ENCODE data around the gene CFDP1. TPM values are rescaled to one million over a fixed set of nuclear protein-coding genes. Genes with fewer than 3 reads are reported as not detected.

The CFDP1 gene
- total RNA-seq, 4 donors from 2014 or later = 51.2 to 318 (median 145) TPM

- TF ChIP-seq POLR2AphosphoS5 (IDR thresholded peaks at IDR 0.05) = no peak
- no peak for TF ChIP-seq EP300 (IDR thresholded peaks at IDR 0.05; ENCODE audit: low read depth)
- no peak for TF ChIP-seq CTCF (IDR thresholded peaks at IDR 0.05)
- TF ChIP-seq POLR2A (IDR thresholded peaks at IDR 0.05) = no peak
- Histone ChIP-seq H3K4me3 (no peak overlapping the region), H3K9me3 (no peaks in the 10 kb centered on the region), H3K27me3 (no peaks in the 10 kb centered on the region), H3K27ac (no peak overlapping the region), H3K36me3 (no peaks in the 10 kb centered on the region), H3K4me1 (peaks cover 0 to 30% (median 5%) of the 10 kb centered on the region in 4 donors)
- in situ Hi-C loops (cut with MboI; ENCODE audit: low pct_ligation_motif_present in 1 of 4, low pct_unique_long_range_greater_than_20kb in 1 of 4, low sequenced_read_pairs in 3 of 4) (loop anchor here in 1 of 4 donors (25.0 kb wide), 2 partner anchors 164 to 389 kb away; partner anchors contain the start of genes CTRB1, CTRB2, WDR59 and ZNRF1), intact Hi-C loops (cut with DNase I; ENCODE audit: low total_unique reads) (no loop called here)
- DNase-seq = no peak
- WGBS, 2 donors (ENCODE audit: low coverage in 1 of 2) = 93 to 98% methylated on average over 6 to 7 of the region's 7 CpGs
Measured at GRCh38 chr16:75376475-75377161, 56.7 kb downstream of the CFDP1 start.

GRCh38 chr16:75374388-75374787, 58.9 kb downstream of the CFDP1 start:
- intact Hi-C loops (cut with DNase I; ENCODE audit: low total_unique reads) (no loop called here), in situ Hi-C loops (cut with MboI; ENCODE audit: low pct_ligation_motif_present in 1 of 4, low pct_unique_long_range_greater_than_20kb in 1 of 4, low sequenced_read_pairs in 3 of 4) (no loop called here)
- Histone ChIP-seq H3K4me3 (no peak overlapping the region), H3K4me1 (peaks cover 0 to 10% (median 0%) of the 10 kb centered on the region in 4 donors), H3K36me3 (no peaks in the 10 kb centered on the region), H3K9me3 (no peaks in the 10 kb centered on the region), H3K27me3 (no peaks in the 10 kb centered on the region), H3K27ac (no peak overlapping the region)
- TF ChIP-seq POLR2A (IDR thresholded peaks at IDR 0.05) (no peak), EP300 (IDR thresholded peaks at IDR 0.05; ENCODE audit: low read depth) (no peak), POLR2AphosphoS5 (IDR thresholded peaks at IDR 0.05) (no peak), CTCF (IDR thresholded peaks at IDR 0.05) (no peak)
- WGBS, 2 donors (ENCODE audit: low coverage in 1 of 2) = 96 to 98% methylated on average over 2 of the region's 2 CpGs
- no peak for DNase-seq

- Histone ChIP-seq H3K9me3 (no peaks in the 10 kb centered on the region), H3K4me1 (no peaks in the 10 kb centered on the region), H3K36me3 (no peaks in the 10 kb centered on the region), H3K4me3 (no peak overlapping the region), H3K27ac (no peak overlapping the region), H3K27me3 (no peaks in the 10 kb centered on the region)
- DNase-seq = no peak
- intact Hi-C loops (cut with DNase I; ENCODE audit: low total_unique reads) = no loop called here
- 71 to 82% methylated on average over 3 of the region's 3 CpGs for whole genome bisulfite sequencing, 2 donors (ENCODE audit: low coverage in 1 of 2)
- in situ Hi-C loops (cut with MboI; ENCODE audit: low pct_ligation_motif_present in 1 of 4, low pct_unique_long_range_greater_than_20kb in 1 of 4, low sequenced_read_pairs in 3 of 4) = no loop called here
- TF ChIP-seq CTCF (IDR thresholded peaks at IDR 0.05) (no peak), POLR2A (IDR thresholded peaks at IDR 0.05) (no peak), POLR2AphosphoS5 (IDR thresholded peaks at IDR 0.05) (no peak), EP300 (IDR thresholded peaks at IDR 0.05; ENCODE audit: low read depth) (no peak)
Measured at GRCh38 chr16:75372236-75372856, 61.0 kb downstream of the CFDP1 start.

- intact Hi-C loops (cut with DNase I; ENCODE audit: low total_unique reads) (no loop called here), in situ Hi-C loops (cut with MboI; ENCODE audit: low pct_ligation_motif_present in 1 of 4, low pct_unique_long_range_greater_than_20kb in 1 of 4, low sequenced_read_pairs in 3 of 4) (no loop called here)
- 91 to 97% methylated on average over 3 of the region's 3 CpGs for WGBS, 2 donors (ENCODE audit: low coverage in 1 of 2)
Measured at GRCh38 chr16:75371171-75371570, 62.1 kb downstream of the CFDP1 start.

More at GRCh38 chr16:75371171-75371570, 62.1 kb downstream of the CFDP1 start:
- Histone ChIP-seq H3K36me3 (no peaks in the 10 kb centered on the region), H3K27ac (no peak overlapping the region), H3K4me3 (no peak overlapping the region), H3K9me3 (no peaks in the 10 kb centered on the region), H3K27me3 (no peaks in the 10 kb centered on the region), H3K4me1 (no peaks in the 10 kb centered on the region)
- no peak for TF ChIP-seq CTCF (IDR thresholded peaks at IDR 0.05)
- no peak for TF ChIP-seq POLR2A (IDR thresholded peaks at IDR 0.05)
- no peak for TF ChIP-seq POLR2AphosphoS5 (IDR thresholded peaks at IDR 0.05)
- TF ChIP-seq EP300 (IDR thresholded peaks at IDR 0.05; ENCODE audit: low read depth) = no peak
- no peak for DNase-seq
